ENCODE data around the gene HLA-DPB1.

HLA-DPB1 gene

DNA sequence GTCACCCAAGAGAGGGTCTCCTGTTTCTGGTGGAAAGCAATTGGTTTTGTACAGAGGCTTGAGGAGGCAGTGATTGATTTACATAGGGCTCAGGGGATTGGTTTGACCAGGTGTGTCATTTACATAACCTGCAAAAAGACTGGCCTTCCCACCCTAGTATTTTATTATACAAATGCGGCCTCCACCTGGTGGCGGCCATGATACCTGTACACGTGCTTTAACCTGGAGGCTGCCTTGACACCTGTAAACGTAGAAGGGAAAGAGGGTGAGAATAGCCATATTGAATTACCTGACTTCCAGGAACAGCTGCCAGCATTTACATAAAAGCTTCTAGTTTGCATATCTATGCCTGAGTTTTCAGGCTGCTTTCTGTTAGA lies 48.7 kb downstream of the HLA-DPB1 start:
- TF ChIP-seq EP300 (IDR thresholded peaks at IDR 0.05; ENCODE audit: borderline replicate concordance) (no peak), FOXM1 (IDR thresholded peaks at IDR 0.05; ENCODE audit: borderline replicate concordance, low read depth) (no peak), NFIC (IDR thresholded peaks at IDR 0.05) (no peak), YY1 (IDR thresholded peaks at IDR 0.05; ENCODE audit: low read depth) (no peak), TCF12 (IDR thresholded peaks at IDR 0.05; ENCODE audit: low read depth) (no peak), TAF1 (IDR thresholded peaks at IDR 0.05; ENCODE audit: low read depth) (no peak), ZBTB7A (IDR thresholded peaks at IDR 0.05; ENCODE audit: low read depth) (no peak), EGR1 (IDR thresholded peaks at IDR 0.05) (no peak), TEAD4 (IDR thresholded peaks at IDR 0.05) (no peak), CEBPB (IDR thresholded peaks at IDR 0.05) (no peak)
- TF ChIP-seq, protein P1, sequence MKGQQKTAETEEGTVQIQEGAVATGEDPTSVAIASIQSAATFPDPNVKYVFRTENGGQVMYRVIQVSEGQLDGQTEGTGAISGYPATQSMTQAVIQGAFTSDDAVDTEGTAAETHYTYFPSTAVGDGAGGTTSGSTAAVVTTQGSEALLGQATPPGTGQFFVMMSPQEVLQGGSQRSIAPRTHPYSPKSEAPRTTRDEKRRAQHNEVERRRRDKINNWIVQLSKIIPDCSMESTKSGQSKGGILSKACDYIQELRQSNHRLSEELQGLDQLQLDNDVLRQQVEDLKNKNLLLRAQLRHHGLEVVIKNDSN (IDR thresholded peaks at IDR 0.05) = no peak
- TF ChIP-seq, protein P2, sequence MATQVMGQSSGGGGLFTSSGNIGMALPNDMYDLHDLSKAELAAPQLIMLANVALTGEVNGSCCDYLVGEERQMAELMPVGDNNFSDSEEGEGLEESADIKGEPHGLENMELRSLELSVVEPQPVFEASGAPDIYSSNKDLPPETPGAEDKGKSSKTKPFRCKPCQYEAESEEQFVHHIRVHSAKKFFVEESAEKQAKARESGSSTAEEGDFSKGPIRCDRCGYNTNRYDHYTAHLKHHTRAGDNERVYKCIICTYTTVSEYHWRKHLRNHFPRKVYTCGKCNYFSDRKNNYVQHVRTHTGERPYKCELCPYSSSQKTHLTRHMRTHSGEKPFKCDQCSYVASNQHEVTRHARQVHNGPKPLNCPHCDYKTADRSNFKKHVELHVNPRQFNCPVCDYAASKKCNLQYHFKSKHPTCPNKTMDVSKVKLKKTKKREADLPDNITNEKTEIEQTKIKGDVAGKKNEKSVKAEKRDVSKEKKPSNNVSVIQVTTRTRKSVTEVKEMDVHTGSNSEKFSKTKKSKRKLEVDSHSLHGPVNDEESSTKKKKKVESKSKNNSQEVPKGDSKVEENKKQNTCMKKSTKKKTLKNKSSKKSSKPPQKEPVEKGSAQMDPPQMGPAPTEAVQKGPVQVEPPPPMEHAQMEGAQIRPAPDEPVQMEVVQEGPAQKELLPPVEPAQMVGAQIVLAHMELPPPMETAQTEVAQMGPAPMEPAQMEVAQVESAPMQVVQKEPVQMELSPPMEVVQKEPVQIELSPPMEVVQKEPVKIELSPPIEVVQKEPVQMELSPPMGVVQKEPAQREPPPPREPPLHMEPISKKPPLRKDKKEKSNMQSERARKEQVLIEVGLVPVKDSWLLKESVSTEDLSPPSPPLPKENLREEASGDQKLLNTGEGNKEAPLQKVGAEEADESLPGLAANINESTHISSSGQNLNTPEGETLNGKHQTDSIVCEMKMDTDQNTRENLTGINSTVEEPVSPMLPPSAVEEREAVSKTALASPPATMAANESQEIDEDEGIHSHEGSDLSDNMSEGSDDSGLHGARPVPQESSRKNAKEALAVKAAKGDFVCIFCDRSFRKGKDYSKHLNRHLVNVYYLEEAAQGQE (IDR thresholded peaks at IDR 0.05; ENCODE audit: low read depth) = no peak

DNA sequence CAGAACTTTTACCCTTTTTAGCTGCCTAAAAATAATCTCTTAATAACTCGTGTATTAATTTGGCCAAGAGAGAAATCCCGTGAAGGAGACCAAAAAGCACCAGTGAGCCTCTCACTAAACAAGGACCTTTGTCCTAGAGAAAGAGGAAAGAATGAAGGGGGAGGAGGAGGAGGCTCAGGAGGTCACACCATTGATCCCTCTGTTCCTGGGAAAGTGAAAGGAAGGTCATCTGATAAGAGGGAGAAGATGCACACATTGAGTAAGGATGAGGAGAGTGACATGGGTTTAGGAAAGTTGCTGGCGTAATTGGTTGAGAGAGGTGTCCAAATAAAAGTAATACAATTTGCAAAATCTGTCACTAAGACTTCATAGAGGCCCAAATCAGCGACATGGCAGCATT lies 49.2 kb downstream of the HLA-DPB1 start:
- no peak for TF ChIP-seq YY1 (IDR thresholded peaks at IDR 0.05; ENCODE audit: low read depth)
- no peak for TF ChIP-seq NFIC (IDR thresholded peaks at IDR 0.05)
- no peak for TF ChIP-seq EP300 (IDR thresholded peaks at IDR 0.05; ENCODE audit: borderline replicate concordance)
- TF ChIP-seq RAD21 (IDR thresholded peaks at IDR 0.05; ENCODE audit: low read depth) = no peak
- no peak for TF ChIP-seq ZBTB7A (IDR thresholded peaks at IDR 0.05; ENCODE audit: low read depth)
- TF ChIP-seq TEAD4 (IDR thresholded peaks at IDR 0.05) = no peak
- TF ChIP-seq, protein P1 (IDR thresholded peaks at IDR 0.05) = no peak

DNA sequence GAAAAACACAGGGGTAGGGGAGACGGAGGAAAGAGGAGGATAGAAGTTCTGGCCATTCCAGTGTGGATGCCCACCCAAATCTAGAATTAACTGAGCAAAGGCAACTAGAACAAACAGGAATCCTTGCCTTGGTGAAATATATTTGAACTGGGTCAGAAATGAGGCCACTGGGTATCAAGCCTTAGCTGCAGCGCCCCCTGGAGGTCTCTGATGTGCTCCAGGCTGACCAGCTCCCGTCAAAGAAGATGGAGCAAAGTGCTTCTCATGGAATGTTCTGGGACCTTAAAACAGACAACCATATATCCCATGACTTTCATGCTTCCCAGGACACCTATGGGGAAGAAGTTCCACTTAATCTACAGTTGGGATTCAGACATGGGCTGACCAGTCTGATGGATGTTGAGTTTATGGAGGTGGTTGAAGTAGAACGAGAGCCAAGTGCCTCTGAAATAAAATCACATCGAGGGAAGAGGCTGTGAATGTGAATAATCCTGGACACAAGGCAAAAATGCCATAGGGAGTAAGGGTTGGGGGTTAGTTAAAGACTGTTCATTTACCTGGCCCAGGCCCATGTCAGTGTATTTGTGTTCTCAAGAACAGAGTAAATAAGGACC lies 50.4 kb downstream of the HLA-DPB1 start:
- TF ChIP-seq CEBPB (IDR thresholded peaks at IDR 0.05) = no peak
- TF ChIP-seq RAD21 (IDR thresholded peaks at IDR 0.05; ENCODE audit: low read depth) = peak; percentile 21

DNA sequence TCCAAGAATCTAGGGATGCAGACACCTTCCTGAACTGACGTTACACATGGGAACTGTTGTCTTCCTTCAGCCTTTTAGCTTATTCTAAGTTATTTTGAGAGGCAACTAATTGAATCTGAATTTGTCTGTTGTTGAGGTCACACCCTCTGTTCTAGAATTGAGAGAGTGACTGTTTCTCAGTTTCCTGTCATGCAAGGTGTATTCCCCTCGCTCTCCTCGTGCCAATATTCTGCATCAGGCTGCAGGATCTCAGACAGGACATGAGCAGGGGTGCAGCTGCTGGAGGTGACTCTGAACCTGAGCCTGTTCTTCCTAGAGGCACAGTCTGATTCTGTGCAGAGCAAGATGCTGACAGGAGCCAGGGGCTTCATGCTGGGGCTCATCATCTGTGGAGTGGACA lies 52.5 kb downstream of the HLA-DPB1 start:
- TF ChIP-seq ZBTB7A (IDR thresholded peaks at IDR 0.05; ENCODE audit: low read depth) = no peak
- TF ChIP-seq, protein P2 (IDR thresholded peaks at IDR 0.05; ENCODE audit: low read depth) = no peak
- TF ChIP-seq TAF1 (IDR thresholded peaks at IDR 0.05; ENCODE audit: low read depth) = no peak
- no peak for TF ChIP-seq CREB1 (IDR thresholded peaks at IDR 0.05; ENCODE audit: low read depth)

DNA sequence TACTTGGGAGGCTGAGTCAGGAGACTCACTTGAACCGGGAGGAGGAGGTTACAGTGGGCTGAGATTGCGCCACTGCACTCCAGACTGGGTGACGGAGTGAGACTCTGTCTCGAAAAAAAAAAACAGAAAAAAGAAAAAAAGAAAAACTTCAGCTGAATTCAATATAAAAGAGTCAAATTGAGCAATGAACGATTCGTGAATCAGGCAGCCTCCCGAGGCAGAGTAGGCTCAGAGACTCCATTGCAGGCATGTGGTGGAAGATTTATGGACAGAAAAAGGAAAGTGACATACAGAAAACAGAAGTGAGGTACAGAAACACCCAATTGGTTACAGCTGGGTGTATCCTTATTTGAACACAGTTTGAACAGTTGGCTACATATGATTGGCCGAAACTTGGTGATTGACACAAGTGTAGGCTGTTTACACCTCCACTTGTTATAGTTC lies 56.3 kb downstream of the HLA-DPB1 start:
- no peak for TF ChIP-seq TEAD4 (IDR thresholded peaks at IDR 0.05)
- TF ChIP-seq CREB1 (IDR thresholded peaks at IDR 0.05; ENCODE audit: low read depth) = no peak
- TF ChIP-seq TCF12 (IDR thresholded peaks at IDR 0.05; ENCODE audit: low read depth) = no peak
- TF ChIP-seq EP300 (IDR thresholded peaks at IDR 0.05; ENCODE audit: borderline replicate concordance) = no peak
- TF ChIP-seq TAF1 (IDR thresholded peaks at IDR 0.05; ENCODE audit: low read depth) = no peak
- no peak for TF ChIP-seq FOXM1 (IDR thresholded peaks at IDR 0.05; ENCODE audit: borderline replicate concordance, low read depth)
- TF ChIP-seq, protein P1 (IDR thresholded peaks at IDR 0.05) = no peak
- TF ChIP-seq RAD21 (IDR thresholded peaks at IDR 0.05; ENCODE audit: low read depth) = no peak
- TF ChIP-seq EGR1 (IDR thresholded peaks at IDR 0.05) = no peak
- TF ChIP-seq, protein P2 (IDR thresholded peaks at IDR 0.05; ENCODE audit: low read depth) = no peak
- no peak for TF ChIP-seq ZBTB7A (IDR thresholded peaks at IDR 0.05; ENCODE audit: low read depth)
- no peak for TF ChIP-seq YY1 (IDR thresholded peaks at IDR 0.05; ENCODE audit: low read depth)
- TF ChIP-seq, protein P3, sequence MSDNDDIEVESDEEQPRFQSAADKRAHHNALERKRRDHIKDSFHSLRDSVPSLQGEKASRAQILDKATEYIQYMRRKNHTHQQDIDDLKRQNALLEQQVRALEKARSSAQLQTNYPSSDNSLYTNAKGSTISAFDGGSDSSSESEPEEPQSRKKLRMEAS (IDR thresholded peaks at IDR 0.05) = no peak
